H1 (cell line): ENCODE measurements around the gene NNMT. TPM values are rescaled to one million over a fixed set of nuclear protein-coding genes. Genes with fewer than 3 reads are reported as not detected.

Experiments used
- CTCF ChIA-PET: fragments of 300-600 bp; sonication (Branson Sonifier 250); formaldehyde crosslinking; loops from one replicate; lab custom pipeline; 2021; ENCODE audit not compliant: partially characterized antibody; lab: Charles Lee
- POLR2A ChIA-PET: fragments of 300-600 bp; sonication (Branson Sonifier 250); formaldehyde crosslinking; loops from one replicate; lab custom pipeline; 2021; ENCODE audit warnings: inconsistent platforms; ENCODE audit not compliant: partially characterized antibody; lab: Charles Lee
- DNase-seq, 2 experiments: peaks; one replicate each; pipeline versions ENCODE4 v3.0.0 to v3.0.0-alpha.2; 2010 to 2022; ENCODE audit warnings: low spot score in 2 of 2, low read depth in 1 of 2, mixed read lengths in 1 of 2
- FAIRE-seq: peaks from 2 replicates; lab custom pipeline; 2011; peaks lifted over from hg19 to GRCh38; lab: Jason Lieb, UNC
- H2AFZ ChIP-seq: 2 replicates; pipeline ENCODE4 v1.8.1; 2012; ENCODE audit warnings: low read length, inconsistent platforms
- H2AK5ac ChIP-seq: 2 replicates; pipeline ENCODE4 v1.6.1; 2013; ENCODE audit warnings: low read depth, low read length
- H2BK120ac ChIP-seq: replicated peaks from 2 replicates; pipeline ENCODE3; 2013; ENCODE audit warnings: low read depth, low read length, inconsistent platforms
- H2BK12ac ChIP-seq: 2 replicates; pipeline ENCODE4 v1.6.1; 2013; ENCODE audit warnings: low read depth, low read length
- H2BK15ac ChIP-seq: 2 replicates; pipeline ENCODE4 v1.6.1; 2013; ENCODE audit warnings: low read length
- H2BK20ac ChIP-seq: 2 replicates; pipeline ENCODE4 v1.6.1; 2013; ENCODE audit warnings: low read length
- H2BK5ac ChIP-seq: 2 replicates; pipeline ENCODE4 v1.6.1; 2013; ENCODE audit warnings: low read depth, low read length
- H3K14ac ChIP-seq: 2 replicates; pipeline ENCODE4 v1.6.1; 2013; ENCODE audit warnings: inconsistent platforms; ENCODE audit not compliant: insufficient read length
- H3K18ac ChIP-seq: 2 replicates; pipeline ENCODE4 v1.6.1; 2013; ENCODE audit warnings: low read length; ENCODE audit errors: extremely low read depth
- H3K23ac ChIP-seq: 2 replicates; pipeline ENCODE4 v1.6.1; 2013; ENCODE audit warnings: inconsistent platforms; ENCODE audit not compliant: insufficient read length
- H3K23me2 ChIP-seq: 2 replicates; pipeline ENCODE4 v1.6.1; 2013; ENCODE audit warnings: low read depth, low read length
- H3K27ac ChIP-seq: 2 replicates; pipeline ENCODE4 v1.6.1; 2011; ENCODE audit warnings: low read depth, low read length, inconsistent platforms
- H3K27me3 ChIP-seq, 4 experiments: replicated peaks in 1 of 4; 1 replicate in 1 of 4; 2 replicates in 3 of 4; pipeline versions ENCODE4 v1.6.1 to v1.8.1; 2011 to 2013; ENCODE audit warnings: low read length in 3 of 4, mild to moderate bottlenecking in 3 of 4, inconsistent platforms in 2 of 4, mixed read lengths in 2 of 4, moderate library complexity in 1 of 4; ENCODE audit not compliant: control insufficient read depth in 3 of 4, insufficient read depth in 3 of 4; ENCODE audit errors: extremely low read depth in 1 of 4
- H3K36me3 ChIP-seq, 4 experiments: 2 replicates each; pipeline versions ENCODE4 v1.6.1 to v1.8.1; 2011 to 2013; ENCODE audit warnings: mild to moderate bottlenecking in 4 of 4, low read length in 3 of 4, moderate library complexity in 2 of 4, control low read depth in 1 of 4, inconsistent platforms in 1 of 4; ENCODE audit not compliant: insufficient read depth in 4 of 4, control insufficient read depth in 2 of 4
- H3K4ac ChIP-seq: replicated peaks from 2 replicates; pipeline ENCODE3; 2013; ENCODE audit warnings: low read length, low read depth, mixed read lengths, inconsistent platforms; ENCODE audit not compliant: insufficient read length
- H3K4me1 ChIP-seq, 4 experiments: replicated peaks in 1 of 4; 1 replicate in 1 of 4; 2 replicates in 3 of 4; pipeline versions ENCODE4 v1.6.1 to v1.8.1; 2011 to 2013; ENCODE audit warnings: low read length in 3 of 4, inconsistent platforms in 2 of 4, mixed read lengths in 1 of 4; ENCODE audit not compliant: insufficient read depth in 4 of 4, control insufficient read depth in 3 of 4
- H3K4me2 ChIP-seq, 2 experiments: 2 replicates each; pipeline versions ENCODE4 v1.6.1 to v1.8.1; 2011 to 2013; ENCODE audit warnings: low read depth in 2 of 2, low read length in 2 of 2, control low read depth in 1 of 2, inconsistent platforms in 1 of 2, mild to moderate bottlenecking in 1 of 2; ENCODE audit not compliant: insufficient read depth in 1 of 2
- H3K4me3 ChIP-seq, 4 experiments: fragments of 200-600, 300-600 bp in 1 of 4; sonication (generic), shearing (Covaris generic), sonication (Bioruptor Twin) in 1 of 4; 2 replicates each; pipeline versions ENCODE4 v1.5.1 to v1.8.1; 2011 to 2016; ENCODE audit warnings: low read length in 4 of 4, low read depth in 3 of 4, control low read depth in 2 of 4, inconsistent platforms in 2 of 4, mild to moderate bottlenecking in 2 of 4, mixed read lengths in 1 of 4, moderate library complexity in 1 of 4; ENCODE audit not compliant: insufficient read depth in 2 of 4; ENCODE audit errors: extremely low read depth in 1 of 4
- H3K56ac ChIP-seq: replicated peaks from 2 replicates; pipeline ENCODE3; 2013; ENCODE audit warnings: low read depth, mild to moderate bottlenecking, mixed read lengths, low read length, inconsistent platforms; ENCODE audit not compliant: insufficient read length
- H3K79me1 ChIP-seq: 2 replicates; pipeline ENCODE4 v1.6.1; 2013; ENCODE audit warnings: low read depth, low read length, control low read depth
- H3K79me2 ChIP-seq, 2 experiments: 2 replicates each; pipeline versions ENCODE4 v1.6.1 to v1.8.1; 2012 to 2013; ENCODE audit warnings: low read length in 2 of 2, mild to moderate bottlenecking in 2 of 2, inconsistent platforms in 1 of 2; ENCODE audit not compliant: insufficient read depth in 2 of 2, control insufficient read depth in 1 of 2
- H3K9ac ChIP-seq, 4 experiments: replicated peaks in 1 of 4; 1 replicate in 1 of 4; 2 replicates in 3 of 4; pipeline versions ENCODE4 v1.6.1 to v1.8.1; 2011 to 2013; ENCODE audit warnings: low read depth in 3 of 4, low read length in 3 of 4, control low read depth in 2 of 4, mild to moderate bottlenecking in 2 of 4, moderate library complexity in 2 of 4, inconsistent platforms in 1 of 4; ENCODE audit errors: extremely low read depth in 1 of 4
- H3K9me3 ChIP-seq, 2 experiments: 2 replicates each; pipeline versions ENCODE4 v1.6.1 to v1.8.1; 2012 to 2013; ENCODE audit warnings: mild to moderate bottlenecking in 2 of 2, moderate library complexity in 2 of 2, control low read depth in 1 of 2, inconsistent platforms in 1 of 2, low read depth in 1 of 2, low read length in 1 of 2, mixed read lengths in 1 of 2; ENCODE audit not compliant: insufficient read depth in 2 of 2
- H4K20me1 ChIP-seq, 2 experiments: replicated peaks in 1 of 2; 2 replicates each; pipeline versions ENCODE3 to v1.8.1; 2011 to 2013; ENCODE audit warnings: inconsistent platforms in 2 of 2, low read length in 2 of 2, mild to moderate bottlenecking in 1 of 2; ENCODE audit not compliant: insufficient read depth in 2 of 2, control insufficient read depth in 1 of 2
- H4K5ac ChIP-seq: 2 replicates; pipeline ENCODE4 v1.6.1; 2013; ENCODE audit warnings: low read length, low read depth, mixed read lengths, inconsistent platforms; ENCODE audit not compliant: insufficient read length
- H4K8ac ChIP-seq: 2 replicates; pipeline ENCODE4 v1.8.0; 2013; ENCODE audit warnings: mild to moderate bottlenecking, moderate library complexity, low read length, inconsistent platforms; ENCODE audit not compliant: insufficient read depth; ENCODE audit errors: extremely low read depth
- H4K91ac ChIP-seq: replicated peaks from 2 replicates; pipeline ENCODE3; 2013; ENCODE audit warnings: low read length, mixed read lengths, inconsistent platforms; ENCODE audit not compliant: insufficient read length
- ASH2L ChIP-seq: fragments of 200-600, 300-600 bp; sonication (generic); IDR thresholded peaks from one replicate; pipeline ENCODE4 v1.7.1; 2017; ENCODE audit warnings: low read length
- ATF2 ChIP-seq: IDR thresholded peaks from 2 replicates; pipeline ENCODE4 v1.6.1; 2012; ENCODE audit warnings: low read length, inconsistent platforms
- BACH1 ChIP-seq: IDR thresholded peaks from 2 replicates; pipeline ENCODE4 v1.6.1; 2012; ENCODE audit warnings: low read length, improper control_type of control experiment
- CHD2 ChIP-seq: IDR thresholded peaks from 2 replicates; pipeline ENCODE4 v1.6.1; 2012; ENCODE audit warnings: low read length, improper control_type of control experiment
- CREB1 ChIP-seq: IDR thresholded peaks from 2 replicates; pipeline ENCODE4 v1.6.1; 2012; ENCODE audit warnings: inconsistent platforms
- E2F6 ChIP-seq: IDR thresholded peaks from 2 replicates; pipeline ENCODE4 v1.6.1; 2012; ENCODE audit warnings: inconsistent platforms
- GTF2F1 ChIP-seq: IDR thresholded peaks from 2 replicates; pipeline ENCODE4 v1.6.1; 2012; ENCODE audit warnings: low read depth, low read length, improper control_type of control experiment, borderline replicate concordance
- JUND ChIP-seq: IDR thresholded peaks from 2 replicates; pipeline ENCODE4 v1.6.1; 2011; ENCODE audit warnings: mild to moderate bottlenecking, improper control_type of control experiment, low read length
- KDM5A ChIP-seq: fragments of 200-600 bp; IDR thresholded peaks from 2 replicates; pipeline ENCODE4 v1.7.1; 2012; ENCODE audit warnings: mild to moderate bottlenecking, low read length, inconsistent platforms, mixed read lengths
- NANOG ChIP-seq: IDR thresholded peaks from 2 replicates; pipeline ENCODE4 v1.6.1; 2011; ENCODE audit warnings: low read length, low read depth, mild to moderate bottlenecking, inconsistent platforms; ENCODE audit not compliant: insufficient read depth, poor library complexity, severe bottlenecking
- POLR2A ChIP-seq, 2 experiments: IDR thresholded peaks; 1 replicate in 1 of 2; 2 replicates in 1 of 2; pipeline ENCODE4 v1.6.1; 2011; ENCODE audit warnings: low read depth in 2 of 2, low read length in 2 of 2, mild to moderate bottlenecking in 2 of 2; ENCODE audit errors: control extremely low read depth in 1 of 2
- RFX5 ChIP-seq: IDR thresholded peaks from 2 replicates; pipeline ENCODE4 v1.6.1; 2011; ENCODE audit warnings: low read depth, low read length, improper control_type of control experiment, borderline replicate concordance
- SIX5 ChIP-seq: IDR thresholded peaks from 2 replicates; pipeline ENCODE4 v1.6.1; 2011; ENCODE audit warnings: mild to moderate bottlenecking, low read depth, low read length
- SP2 ChIP-seq: IDR thresholded peaks from 2 replicates; pipeline ENCODE4 v1.6.1; 2012; ENCODE audit warnings: mild to moderate bottlenecking, low read length, inconsistent platforms
- WGBS, 2 experiments: shearing (Covaris generic) in 1 of 2; methylation state at CpG; one replicate each; pipeline versions ENCODE4 v1.1.6 to v1.1.7; 2013 to 2015; ENCODE audit warnings: low lambda C conversion rate in 2 of 2, mixed read lengths in 2 of 2, inconsistent platforms in 1 of 2, low coverage in 1 of 2, missing lambda C conversion rate in 1 of 2; ENCODE audit not compliant: insufficient replicate concordance in 2 of 2, insufficient coverage in 1 of 2, insufficient read length in 1 of 2; ENCODE audit errors: extremely low coverage in 1 of 2, missing lambda C conversion rate in 1 of 2; 5-methylcytosine and 5-hydroxymethylcytosine counted together
- polyA plus RNA-seq, 7 experiments: library from polyadenylated mRNA; depleted of rRNA in 3 of 7; stranded (reverse) in 5 of 7; unstranded in 2 of 7; fragments of >200 nt in 5 of 7; fragments of 200-250 nt in 2 of 7; gene quantifications; 1 replicate in 5 of 7; 2 replicates in 1 of 7; 4 replicates in 1 of 7; pipeline versions ENCODE4 v1.2.1 to v1.2.3, GENCODE V29; 2011 to 2013; ENCODE audit warnings: missing spikeins in 2 of 7, mixed read lengths in 2 of 7
- total RNA-seq: library from RNA; stranded (reverse); fragmentation: NEBNext Ultra II Directional; extraction: Animal tissue kit (Norgen Biotek cat#: 25700); gene quantifications from 2 replicates; pipeline ENCODE4 v1.2.1, GENCODE V29; 2021

Gene NNMT
- total and polyA plus RNA-seq, 2 of the 8 experiments (the other 6 are each of a cell fraction or from before 2014, with no cell fraction given) = not detected

- H3K27me3 ChIP-seq = no peaks in the 10 kb centered on the region
- H3K18ac ChIP-seq = no peak overlapping the region
- H2BK20ac ChIP-seq = no peak overlapping the region
- no peak overlapping the region for H2AK5ac ChIP-seq
- no peak overlapping the region for H4K8ac ChIP-seq
- DNase-seq (no peak), FAIRE-seq (no peak)
- no peak overlapping the region for H2BK120ac ChIP-seq
- H3K23me2 ChIP-seq = no peaks in the 10 kb centered on the region
- no peaks in the 10 kb centered on the region for H4K20me1 ChIP-seq
- no peak overlapping the region for H2BK12ac ChIP-seq
- no peak overlapping the region for H3K23ac ChIP-seq
- ChIA-PET POLR2A (no interaction called here), CTCF (interaction anchor here (0.6 to 12.4 kb wide), 4 partner anchors 20 to 483 kb away, joined by 3 to 123 read pairs (median 3); no protein-coding TSS in a partner anchor)
- no peak overlapping the region for H4K5ac ChIP-seq
- WGBS, 2 experiments = 84% methylated on average over 3 of the region's 3 CpGs; no CpG with 5 or more reads in 1 of the 2 experiments
- no peak overlapping the region for H3K56ac ChIP-seq
- no peaks in the 10 kb centered on the region for H3K79me1 ChIP-seq
- no peak overlapping the region for H3K4ac ChIP-seq
- H4K91ac ChIP-seq = no peak overlapping the region
- no peak overlapping the region for H3K4me3 ChIP-seq
- no peaks in the 10 kb centered on the region for H3K9me3 ChIP-seq
- H2BK15ac ChIP-seq = no peak overlapping the region
- H3K9ac ChIP-seq = no peak overlapping the region
- no peaks in the 10 kb centered on the region for H3K79me2 ChIP-seq
- no peak overlapping the region for H3K14ac ChIP-seq
- peaks cover 0 to 4% (median 0%) of the 10 kb centered on the region in 4 experiments; a peak in 2 of 7 replicates for H3K4me1 ChIP-seq
- no peak overlapping the region for H3K27ac ChIP-seq
- H2BK5ac ChIP-seq = no peak overlapping the region
- no peaks in the 10 kb centered on the region for H3K36me3 ChIP-seq
- H3K4me2 ChIP-seq = no peak overlapping the region
- no peak overlapping the region for H2AFZ ChIP-seq
- TF ChIP-seq RFX5 = no peak
- no peak for TF ChIP-seq NANOG
- no peak for TF ChIP-seq BACH1
- no peak for TF ChIP-seq CHD2
- TF ChIP-seq SP2 = no peak
- TF ChIP-seq SIX5 = no peak
- TF ChIP-seq GTF2F1 = no peak
- TF ChIP-seq KDM5A = no peak
- TF ChIP-seq E2F6 = no peak
- TF ChIP-seq POLR2A (IDR thresholded peaks at IDR 0.05; ENCODE audit: control extremely low read depth in 1 of 2, low read depth in 2 of 2, low read length in 2 of 2) = no peak
- no peak for TF ChIP-seq JUND
- TF ChIP-seq CREB1 = no peak
- no peak for TF ChIP-seq ATF2
- no peak for TF ChIP-seq ASH2L
These were observed 13.7 kb upstream of the NNMT start for GRCh38 chr11:114282488-114282887.
